ENCODE results near the gene PTPN14.

- TF ChIP-seq, protein P1, sequence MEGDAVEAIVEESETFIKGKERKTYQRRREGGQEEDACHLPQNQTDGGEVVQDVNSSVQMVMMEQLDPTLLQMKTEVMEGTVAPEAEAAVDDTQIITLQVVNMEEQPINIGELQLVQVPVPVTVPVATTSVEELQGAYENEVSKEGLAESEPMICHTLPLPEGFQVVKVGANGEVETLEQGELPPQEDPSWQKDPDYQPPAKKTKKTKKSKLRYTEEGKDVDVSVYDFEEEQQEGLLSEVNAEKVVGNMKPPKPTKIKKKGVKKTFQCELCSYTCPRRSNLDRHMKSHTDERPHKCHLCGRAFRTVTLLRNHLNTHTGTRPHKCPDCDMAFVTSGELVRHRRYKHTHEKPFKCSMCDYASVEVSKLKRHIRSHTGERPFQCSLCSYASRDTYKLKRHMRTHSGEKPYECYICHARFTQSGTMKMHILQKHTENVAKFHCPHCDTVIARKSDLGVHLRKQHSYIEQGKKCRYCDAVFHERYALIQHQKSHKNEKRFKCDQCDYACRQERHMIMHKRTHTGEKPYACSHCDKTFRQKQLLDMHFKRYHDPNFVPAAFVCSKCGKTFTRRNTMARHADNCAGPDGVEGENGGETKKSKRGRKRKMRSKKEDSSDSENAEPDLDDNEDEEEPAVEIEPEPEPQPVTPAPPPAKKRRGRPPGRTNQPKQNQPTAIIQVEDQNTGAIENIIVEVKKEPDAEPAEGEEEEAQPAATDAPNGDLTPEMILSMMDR (IDR thresholded peaks at IDR 0.05) = no peak
- TF ChIP-seq JUN (CRISPR knock-in tag; IDR thresholded peaks at IDR 0.05) = no peak
- TF ChIP-seq E2F4 (CRISPR knock-in tag; IDR thresholded peaks at IDR 0.05; ENCODE audit: borderline replicate concordance, low read depth) = no peak
- TF ChIP-seq USF2 (CRISPR knock-in tag; IDR thresholded peaks at IDR 0.05) = no peak
- TF ChIP-seq KAT7 (CRISPR knock-in tag; IDR thresholded peaks at IDR 0.05; ENCODE audit: borderline replicate concordance) = no peak
- no peak for TF ChIP-seq FOXP4 (CRISPR knock-in tag; IDR thresholded peaks at IDR 0.05)
These were observed 40.3 kb downstream of the PTPN14 start for GRCh38 chr1:214510914-214511638.
